Adrenal gland (tissue), 12 donors: ENCODE measurements around the gene PTX4. TPM values are rescaled to one million over a fixed set of nuclear protein-coding genes. Genes with fewer than 3 reads are reported as not detected.

Experiments
- DNase-seq, 7 donors: peaks; one replicate each; pipeline ENCODE4 v3.0.0-alpha.2; 2019 to 2020
- H3K27ac ChIP-seq, 5 donors: fragments of 200-600 bp; sonication (generic) in 4 of 5; 1 replicate in 3 of 5; 2 replicates in 2 of 5; pipeline versions ENCODE4 v1.5.1 to v1.8.0; 2016 to 2020; ENCODE audit warnings: mild to moderate bottlenecking in 1 of 5
- H3K27me3 ChIP-seq: fragments of 200-600 bp; 2 replicates; pipeline ENCODE4 v1.8.0; 2021
- H3K36me3 ChIP-seq, 2 donors: fragments of 200-600 bp; replicated peaks in 1 of 2; 1 replicate in 1 of 2; 2 replicates in 1 of 2; pipeline versions ENCODE4 v1.5.1 to v1.8.0; 2018 to 2022
- H3K4me1 ChIP-seq, 2 donors: fragments of 200-600 bp; replicated peaks in 1 of 2; 1 replicate in 1 of 2; 2 replicates in 1 of 2; pipeline versions ENCODE4 v1.5.1 to v1.8.0; 2018 to 2021
- H3K4me3 ChIP-seq, 4 donors: fragments of 200-600 bp; sonication (generic) in 3 of 4; one replicate each; pipeline ENCODE4 v1.5.1; 2016 to 2018
- H3K9me3 ChIP-seq, 3 donors: fragments of 200-600 bp; sonication (generic) in 1 of 3; replicated peaks in 1 of 3; 1 replicate in 2 of 3; 2 replicates in 1 of 3; pipeline versions ENCODE4 v1.5.1 to v1.8.0; 2016 to 2021
- CTCF ChIP-seq, 6 experiments: fragments of 450-650 bp in 4 of 6; fragments of 200-600 bp in 2 of 6; sonication (generic) in 1 of 6; IDR thresholded peaks; 1 replicate in 5 of 6; 2 replicates in 1 of 6; pipeline versions ENCODE4 v1.5.1 to v1.8.0; 2016 to 2021; ENCODE audit warnings: antibody characterized with exemption in 6 of 6, mild to moderate bottlenecking in 2 of 6, moderate library complexity in 1 of 6
- POLR2A ChIP-seq, 2 donors: fragments of 450-650 bp; IDR thresholded peaks; one replicate each; pipeline ENCODE4 v1.6.1; 2017; ENCODE audit warnings: antibody characterized with exemption in 2 of 2, mild to moderate bottlenecking in 2 of 2, moderate library complexity in 1 of 2
- WGBS, 4 donors: extraction: QIAGEN DNeasy Blood & Tissue Kit in 2 of 4; methylation state at CpG; one replicate each; pipeline versions ENCODE4 v1.1.5 to v1.1.7; 2013 to 2017; 5-methylcytosine and 5-hydroxymethylcytosine counted together
- intact Hi-C, 2 donors: fragments of 100-400 bp; cut with DNase I; formaldehyde crosslinking; loops; one replicate each; pipeline versions ENCODE4 v1.14.1 to v1.15.0; 2022 to 2023
- polyA plus RNA-seq, 3 donors: library from polyadenylated mRNA; stranded (reverse); fragments of 200-250 nt in 2 of 3; fragments of 350-450 nt in 1 of 3; fragmentation: Illumina TruSeq in 1 of 3; extraction: RNeasy Lipid Tissue Mini Kit (QIAGEN cat#74804) in 1 of 3; gene quantifications; one replicate each; pipeline ENCODE4 v1.2.3, GENCODE V29; 2013 to 2014
- total RNA-seq, 9 donors: library from RNA; depleted of rRNA in 4 of 9; stranded (reverse); fragments of >200 nt in 4 of 9; fragments of 120-200 nt in 1 of 9; fragmentation: NEBNext Ultra II Directional in 1 of 9; extraction: Animal tissue kit (Norgen Biotek cat#: 25700) in 1 of 9; gene quantifications; one replicate each; pipeline versions ENCODE4 v1.1.0 to v1.2.4, GENCODE V29; 2013 to 2023
- donor health status: healthy with polysubstance abuse.
- donor health status: Bipolar disorder and iron deficiency.
- donor health status: DM: yes; HTN: yes; CAD: no.
- donor health status: DM: no; HTN: no; CAD: no.
- donor health status: DM: no; HTN: no; CAD: no.
- donor health status: DM: yes; HTN: yes; CAD: no.

PTX4 gene
- total and polyA plus RNA-seq, 12 donors: 0.16 to 1.4 (median 0.57) TPM; not detected in 4

- TF ChIP-seq CTCF (IDR thresholded peaks at IDR 0.05) (no peak), POLR2A (IDR thresholded peaks at IDR 0.05) (no peak)
- Histone ChIP-seq H3K4me3 (no peak overlapping the region), H3K9me3 (no peaks in the 10 kb centered on the region), H3K36me3 (no peaks in the 10 kb centered on the region), H3K4me1 (peaks cover 0 to under 1% of the 10 kb centered on the region in 2 donors), H3K27ac (no peak overlapping the region), H3K27me3 (no peaks in the 10 kb centered on the region)
- DNase-seq: no peak
- WGBS, 4 donors: 69 to 91% (median 89%) methylated on average over 7 to 39 of the region's 39 CpGs
- intact Hi-C loops: no loop called here
Observed at GRCh38 chr16:1487395-1488053, 1.2 kb downstream of the PTX4 start.

DNA sequence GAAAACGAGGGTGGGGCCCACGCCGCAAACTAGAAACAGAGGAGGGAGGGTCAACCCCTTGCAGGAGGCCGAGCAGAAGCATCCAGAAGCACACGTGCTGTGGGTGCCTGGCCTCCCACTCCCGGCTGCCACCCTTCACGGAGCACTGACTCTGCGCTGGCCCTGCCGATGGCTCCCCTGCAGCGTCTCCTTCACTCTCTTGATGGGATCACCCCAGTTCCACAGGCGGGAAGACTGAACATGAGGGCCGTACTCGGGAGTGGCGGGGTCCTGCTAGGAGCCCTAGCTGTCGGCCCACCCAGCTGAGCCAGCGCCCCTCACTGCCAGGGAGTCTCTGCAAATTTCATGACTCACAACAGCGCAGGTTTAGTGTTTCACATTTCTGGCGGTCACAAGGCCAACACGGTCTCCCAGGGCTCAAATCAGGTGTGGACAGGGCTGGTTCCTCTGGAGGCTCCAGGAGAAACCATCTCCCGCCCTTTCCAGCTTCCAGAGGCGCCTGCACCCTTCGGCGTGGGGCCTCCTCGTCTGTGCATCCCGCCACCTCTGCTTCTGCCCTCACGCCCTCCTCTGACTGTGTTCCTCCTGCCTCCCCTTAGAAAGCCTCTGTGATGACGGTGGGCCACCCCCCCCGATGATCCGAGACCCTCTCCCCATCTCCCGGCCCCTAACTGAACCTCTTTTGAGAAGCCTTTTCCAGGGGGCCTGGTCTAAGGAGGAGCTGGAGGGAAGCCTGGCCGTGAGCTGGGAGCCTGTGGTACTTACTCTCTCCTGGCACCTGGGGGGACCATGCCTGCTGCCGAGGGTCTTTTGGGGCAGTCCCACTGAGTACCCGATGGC lies 2.0 kb downstream of the PTX4 start:
- WGBS, 4 donors: 81 to 86% (median 83%) methylated on average over 16 to 33 of the region's 33 CpGs
- no peaks in the 10 kb centered on the region for H3K4me1 ChIP-seq

GRCh38 chr16:1485847-1486496 lies 2.8 kb downstream of the PTX4 start:
- intact Hi-C loops: no loop called here
- Histone ChIP-seq H3K36me3 (no peaks in the 10 kb centered on the region), H3K9me3 (no peaks in the 10 kb centered on the region), H3K4me3 (no peak overlapping the region), H3K27me3 (no peaks in the 10 kb centered on the region), H3K4me1 (no peaks in the 10 kb centered on the region), H3K27ac (no peak overlapping the region)
- 87 to 94% (median 91%) methylated on average over 13 to 40 of the region's 40 CpGs for WGBS, 4 donors
- no peak for DNase-seq
- TF ChIP-seq POLR2A (IDR thresholded peaks at IDR 0.05): no peak
- no peak for TF ChIP-seq CTCF (IDR thresholded peaks at IDR 0.05)

More for the DNA sequence above, 2.0 kb downstream of the PTX4 start:
- Histone ChIP-seq H3K36me3 (no peaks in the 10 kb centered on the region), H3K27ac (no peak overlapping the region), H3K9me3 (no peaks in the 10 kb centered on the region), H3K27me3 (no peaks in the 10 kb centered on the region), H3K4me3 (no peak overlapping the region)
- intact Hi-C loops: no loop called here
- TF ChIP-seq POLR2A (IDR thresholded peaks at IDR 0.05) (no peak), CTCF (IDR thresholded peaks at IDR 0.05) (no peak)
- no peak for DNase-seq
